GM23338 (cell line): ENCODE results near the gene C1QBP. TPM values are rescaled to one million over a fixed set of nuclear protein-coding genes. Genes with fewer than 3 reads are reported as not detected.

Source experiments
- ATAC-seq: fragments of 200-7000 bp; cut with Tn5 transposase; 3 replicates; pipeline ENCODE4 v1.9.1; 2020
- DNase-seq: peaks from one replicate; pipeline ENCODE4 v3.0.0-alpha.2; 2015; ENCODE audit warnings: low spot score
- H2AFZ ChIP-seq: fragments of 200-600 bp; sonication (generic); 2 replicates; pipeline ENCODE4 v1.8.0; 2016; ENCODE audit warnings: antibody characterized with exemption, mild to moderate bottlenecking, moderate library complexity
- H3F3A ChIP-seq: fragments of 200-600 bp; sonication (generic); replicated peaks from 2 replicates; pipeline ENCODE4 v1.8.0; 2017; ENCODE audit warnings: antibody characterized with exemption, mixed run types, low read depth
- H3K27ac ChIP-seq: fragments of 200-600 bp; sonication (generic); 2 replicates; pipeline ENCODE4 v1.6.1; 2016; ENCODE audit warnings: low read depth
- H3K27me3 ChIP-seq: fragments of 200-600 bp; sonication (generic); 2 replicates; pipeline ENCODE4 v1.8.0; 2016; ENCODE audit warnings: mild to moderate bottlenecking, mixed run types, moderate library complexity; ENCODE audit not compliant: insufficient read depth
- H3K36me3 ChIP-seq: fragments of 200-600 bp; sonication (generic); 2 replicates; pipeline ENCODE4 v1.8.0; 2016; ENCODE audit warnings: mild to moderate bottlenecking; ENCODE audit not compliant: insufficient read depth
- H3K4me1 ChIP-seq: fragments of 200-600 bp; sonication (generic); 2 replicates; pipeline ENCODE4 v1.8.0; 2016; ENCODE audit warnings: mild to moderate bottlenecking, moderate library complexity; ENCODE audit not compliant: insufficient read depth
- H3K4me2 ChIP-seq: fragments of 200-600 bp; sonication (generic); 2 replicates; pipeline ENCODE4 v1.7.1; 2017; ENCODE audit warnings: mixed run types
- H3K4me3 ChIP-seq: fragments of 200-600 bp; sonication (generic); 2 replicates; pipeline ENCODE4 v1.6.1; 2016; ENCODE audit warnings: mixed run types
- H3K79me2 ChIP-seq: fragments of 200-600 bp; sonication (generic); replicated peaks from 2 replicates; pipeline ENCODE4 v1.8.0; 2017; ENCODE audit warnings: mild to moderate bottlenecking; ENCODE audit not compliant: insufficient read depth
- H3K9me2 ChIP-seq: fragments of 200-600 bp; sonication (generic); 2 replicates; pipeline ENCODE4 v1.8.0; 2017; ENCODE audit not compliant: insufficient read depth
- H4K20me1 ChIP-seq: fragments of 200-600 bp; sonication (generic); replicated peaks from 2 replicates; pipeline ENCODE4 v1.8.0; 2017; ENCODE audit warnings: mild to moderate bottlenecking; ENCODE audit not compliant: insufficient read depth
- H3K27ac Mint-ChIP-seq: 2 replicates; pipeline ENCODE4 v1.8.0; 2020; ENCODE audit warnings: inconsistent platforms, mild to moderate bottlenecking, moderate library complexity, mixed read lengths
- H3K27me3 Mint-ChIP-seq: 3 replicates; pipeline ENCODE4 v1.8.0; 2022; ENCODE audit warnings: low read depth, mild to moderate bottlenecking, moderate library complexity, mixed read lengths, inconsistent platforms; ENCODE audit not compliant: insufficient read depth, poor library complexity
- H3K36me3 Mint-ChIP-seq: 3 replicates; pipeline ENCODE4 v1.8.0; 2021; ENCODE audit warnings: low read depth, mild to moderate bottlenecking, inconsistent platforms, moderate library complexity, mixed read lengths
- H3K4me1 Mint-ChIP-seq: 3 replicates; pipeline ENCODE4 v1.8.0; 2020; ENCODE audit warnings: mild to moderate bottlenecking, inconsistent platforms, mixed read lengths
- H3K4me3 Mint-ChIP-seq: 3 replicates; pipeline ENCODE4 v1.8.0; 2021; ENCODE audit warnings: moderate library complexity, mild to moderate bottlenecking, inconsistent platforms, mixed read lengths
- H3K9me3 Mint-ChIP-seq: 3 replicates; pipeline ENCODE4 v1.8.0; 2020; ENCODE audit warnings: moderate library complexity, mild to moderate bottlenecking, inconsistent platforms, mixed read lengths
- CREB1 ChIP-seq: fragments of 250-450 bp; sonication (Bioruptor Pico); IDR thresholded peaks from 2 replicates; pipeline ENCODE4 v1.5.0; 2020; ENCODE audit warnings: low read depth, mild to moderate bottlenecking, moderate library complexity
- ETS1 ChIP-seq: IDR thresholded peaks from 2 replicates; pipeline ENCODE4 v1.6.1; 2016; ENCODE audit warnings: antibody characterized with exemption
- EZH2 ChIP-seq: fragments of 200-600 bp; sonication (generic); IDR thresholded peaks from one replicate; pipeline ENCODE4 v1.8.0; 2017; ENCODE audit warnings: antibody characterized with exemption, mild to moderate bottlenecking, low read depth; ENCODE audit not compliant: unreplicated experiment
- EZH2phosphoT487 ChIP-seq: fragments of 200-600 bp; sonication (generic); IDR thresholded peaks from one replicate; pipeline ENCODE4 v1.8.1; 2018; ENCODE audit warnings: antibody characterized with exemption; ENCODE audit not compliant: unreplicated experiment
- POLR2AphosphoS5 ChIP-seq: IDR thresholded peaks from 2 replicates; pipeline ENCODE4 v1.6.1; 2016; ENCODE audit warnings: antibody characterized with exemption, low read depth
- ZNF114 ChIP-seq: fragments of 250-450 bp; sonication (Bioruptor Pico); IDR thresholded peaks from 2 replicates; pipeline ENCODE4 v1.5.0; 2020; ENCODE audit warnings: mild to moderate bottlenecking, moderate library complexity
- ZNF331 ChIP-seq: fragments of 250-450 bp; sonication (Bioruptor Pico); IDR thresholded peaks from 2 replicates; pipeline ENCODE4 v1.5.0; 2020; ENCODE audit warnings: low read depth, mild to moderate bottlenecking, moderate library complexity
- ZNF462 ChIP-seq: fragments of 250-450 bp; sonication (Bioruptor Pico); IDR thresholded peaks from 2 replicates; pipeline ENCODE4 v1.5.0; 2020; ENCODE audit warnings: mild to moderate bottlenecking, moderate library complexity
- polyA plus RNA-seq: library from polyadenylated mRNA; unstranded; fragments of >200 nt; fragmentation: Nextera tagmentation; extraction: Ambion mirVana; gene quantifications from 2 replicates; pipeline ENCODE4 v1.2.1, GENCODE V29; 2016
- total RNA-seq: library from RNA; depleted of rRNA; stranded (reverse); fragments of >200 nt; shearing (Covaris generic); gene quantifications from 2 replicates; pipeline ENCODE4 v1.2.3, GENCODE V29; 2014

Gene C1QBP
- total and polyA plus RNA-seq, 2 experiments from 2014 or later, result 478 to 704 TPM

- Histone ChIP-seq H3K36me3 (peaks cover 28% of the 10 kb centered on the region), H4K20me1 (peaks cover 15% of the 10 kb centered on the region), H3K79me2 (peaks cover 76% of the 10 kb centered on the region), H3K4me1 (peaks cover 20% of the 10 kb centered on the region), H3F3A (peaks cover 7% of the 10 kb centered on the region; the same call in 1 of the 2 replicates), H3K27ac (peak within 1 kb of the TSS; percentile 99), H3K4me2 (peak within 1 kb of the TSS; percentile 100), H3K27me3 (no peaks in the 10 kb centered on the region), H2AFZ (peak within 1 kb of the TSS; percentile 56; the same call in 1 of the 2 replicates), H3K4me3 (peak within 1 kb of the TSS; percentile 99), H3K9me2 (no peaks in the 10 kb centered on the region)
- peak; percentile 94 for ATAC-seq
- H3K27ac Mint-ChIP-seq, result peak within 1 kb of the TSS; percentile 100
- peak within 1 kb of the TSS; percentile 97 for H3K4me3 Mint-ChIP-seq
- TF ChIP-seq ETS1 (peak; percentile 79), ZNF114 (CRISPR knock-in tag) (no peak), CREB1 (peak; percentile 83), POLR2AphosphoS5 (peak; percentile 85)
- H3K4me1 Mint-ChIP-seq, result peaks cover 7% of the 10 kb centered on the region; the same call in 2 of the 3 replicates
- peaks cover 61% of the 10 kb centered on the region for H3K36me3 Mint-ChIP-seq
- no peaks in the 10 kb centered on the region for H3K9me3 Mint-ChIP-seq
- DNase-seq, result peak; percentile 100
- peaks cover 18% of the 10 kb centered on the region for H3K27me3 Mint-ChIP-seq
Observed at GRCh38 chr17:5486206-5487124, 47.5 kb upstream of the C1QBP start, which contains the start of gene MIS12. MIS12 (plus strand) TSS chr17:5486566; CDS start chr17:5488863, 2,297 bp downstream.

- Histone ChIP-seq H3K4me3 (peak within 1 kb of the TSS; percentile 99), H4K20me1 (peaks cover 15% of the 10 kb centered on the region), H3K4me2 (peak within 1 kb of the TSS; percentile 100), H3K9me2 (no peaks in the 10 kb centered on the region), H3K79me2 (peaks cover 85% of the 10 kb centered on the region), H3K27ac (peak within 1 kb of the TSS; percentile 99), H2AFZ (peak within 1 kb of the TSS; percentile 56; the same call in 1 of the 2 replicates), H3K4me1 (peaks cover 20% of the 10 kb centered on the region), H3F3A (peaks cover 7% of the 10 kb centered on the region; the same call in 1 of the 2 replicates), H3K36me3 (peaks cover 28% of the 10 kb centered on the region), H3K27me3 (no peaks in the 10 kb centered on the region)
- peaks cover 18% of the 10 kb centered on the region for H3K27me3 Mint-ChIP-seq
- H3K9me3 Mint-ChIP-seq, result no peaks in the 10 kb centered on the region
- peak; percentile 40 for ATAC-seq
- H3K27ac Mint-ChIP-seq, result peak within 1 kb of the TSS; percentile 100
- peaks cover 7% of the 10 kb centered on the region; the same call in 2 of the 3 replicates for H3K4me1 Mint-ChIP-seq
- no peak for TF ChIP-seq ZNF462 (CRISPR knock-in tag)
- no peak for TF ChIP-seq ETS1
- peak; percentile 47; the same call in 1 of the 2 replicates for TF ChIP-seq CREB1
- no peak for TF ChIP-seq ZNF331 (CRISPR knock-in tag)
- no peak for TF ChIP-seq POLR2AphosphoS5
- no peak for TF ChIP-seq EZH2
- TF ChIP-seq EZH2phosphoT487, result no peak
- peak; percentile 81 for DNase-seq
- H3K36me3 Mint-ChIP-seq, result peaks cover 63% of the 10 kb centered on the region
- H3K4me3 Mint-ChIP-seq, result peak within 1 kb of the TSS; percentile 97
Observed at GRCh38 chr17:5485270-5486205, 46.6 kb upstream of the C1QBP start, which contains the start of gene DERL2. DERL2 (minus strand) TSS chr17:5486178; CDS start chr17:5486161, 17 bp downstream.
